ENCODE measurements around the gene IFNA10.
"Not testable (repeated sequence)": the region's sequence is repeated elsewhere in the genome, so short reads cannot be mapped to it uniquely, and the experiment has no call there.

DNA sequence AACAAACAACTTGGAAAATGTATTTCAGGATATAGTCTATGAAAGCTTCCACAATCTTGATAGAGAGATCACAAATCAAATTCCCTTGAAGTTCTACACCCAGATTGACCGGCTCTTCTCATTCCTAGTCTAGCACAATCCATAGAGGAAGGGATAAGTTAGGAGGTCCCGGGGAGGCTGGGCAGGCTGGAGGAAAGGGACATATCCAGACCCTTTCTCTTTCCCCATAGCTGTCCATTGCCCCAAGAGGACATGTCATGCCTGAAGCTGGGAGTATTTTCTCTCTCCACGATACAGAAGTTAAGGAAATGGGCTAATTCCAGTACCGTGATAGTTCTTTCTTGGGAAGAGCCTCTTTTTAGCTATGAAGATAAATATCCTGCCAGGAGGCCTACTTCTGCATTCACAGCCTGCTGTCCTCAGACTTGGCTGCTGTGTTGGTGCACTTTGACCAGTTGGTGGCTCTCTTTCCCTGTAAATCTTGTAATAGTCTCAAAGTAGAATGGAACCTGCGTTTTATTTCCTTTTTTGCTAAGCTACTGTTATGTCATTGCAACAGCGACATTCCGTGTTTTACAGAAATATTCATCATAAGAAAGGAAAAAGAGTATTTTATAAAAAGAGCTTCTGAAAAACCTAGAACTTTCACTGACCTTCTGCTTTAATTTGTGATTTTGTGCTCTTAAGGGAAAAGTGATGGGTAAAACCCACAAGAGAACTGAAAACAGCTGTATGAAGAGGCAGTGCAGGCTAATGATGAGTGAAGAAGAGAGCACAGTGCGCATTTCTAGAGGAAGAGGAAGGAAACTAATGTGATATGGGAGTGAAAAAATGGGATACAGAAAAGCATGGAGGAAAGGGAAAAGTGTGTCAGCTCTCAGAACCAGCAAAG, 28.8 kb upstream of the IFNA10 start:
- not testable (repeated sequence) for TF ChIP-seq YY1 (IDR thresholded peaks at IDR 0.05; ENCODE audit: insufficient read depth, insufficient read length); SUZ12 (IDR thresholded peaks at IDR 0.05; ENCODE audit: extremely low read depth, insufficient read depth, insufficient read length)
